C4-2B (cell line): ENCODE results near the gene FAM131B.

Experiments used
- H3K27ac ChIP-seq: fragments of 450-650 bp; 2 replicates; pipeline ENCODE4 v1.5.1; 2017
- CTCF ChIP-seq: fragments of 450-650 bp; conservative IDR thresholded peaks from 2 replicates; pipeline ENCODE4 v1.5.1; 2017; ENCODE audit warnings: mild to moderate bottlenecking
- ZFX ChIP-seq: fragments of 450-650 bp; IDR thresholded peaks from 2 replicates; pipeline ENCODE4 v1.6.1; 2017

Gene FAM131B

DNA sequence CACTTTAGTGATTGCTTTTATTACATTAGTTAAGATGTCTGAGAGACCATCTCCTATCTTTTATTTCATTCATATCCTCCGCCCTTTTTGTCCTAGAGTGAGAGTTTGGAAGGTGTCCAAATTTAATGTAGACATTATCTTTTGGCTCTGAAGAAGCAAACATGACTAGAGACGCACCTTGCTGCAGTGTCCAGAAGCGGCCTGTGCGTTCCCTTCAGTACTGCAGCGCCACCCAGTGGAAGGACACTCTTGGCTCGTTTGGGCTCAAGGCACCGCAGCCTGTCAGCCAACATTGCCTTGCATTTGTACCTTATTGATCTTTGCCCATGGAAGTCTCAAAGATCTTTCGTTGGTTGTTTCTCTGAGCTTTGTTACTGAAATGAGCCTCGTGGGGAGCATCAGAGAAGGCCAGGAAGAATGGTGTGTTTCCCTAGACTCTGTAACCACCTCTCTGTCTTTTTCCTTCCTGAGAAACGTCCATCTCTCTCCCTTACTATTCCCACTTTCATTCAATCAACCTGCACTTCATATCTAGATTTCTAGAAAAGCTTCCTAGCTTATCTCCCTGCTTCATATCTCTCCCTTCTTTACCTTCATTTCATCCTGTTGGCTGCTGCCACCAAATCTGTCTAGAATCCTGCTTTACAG lies 57.0 kb downstream of the FAM131B start:
- TF ChIP-seq CTCF (peak; percentile 99), ZFX (no peak)
- H3K27ac ChIP-seq, result no peak overlapping the region

DNA sequence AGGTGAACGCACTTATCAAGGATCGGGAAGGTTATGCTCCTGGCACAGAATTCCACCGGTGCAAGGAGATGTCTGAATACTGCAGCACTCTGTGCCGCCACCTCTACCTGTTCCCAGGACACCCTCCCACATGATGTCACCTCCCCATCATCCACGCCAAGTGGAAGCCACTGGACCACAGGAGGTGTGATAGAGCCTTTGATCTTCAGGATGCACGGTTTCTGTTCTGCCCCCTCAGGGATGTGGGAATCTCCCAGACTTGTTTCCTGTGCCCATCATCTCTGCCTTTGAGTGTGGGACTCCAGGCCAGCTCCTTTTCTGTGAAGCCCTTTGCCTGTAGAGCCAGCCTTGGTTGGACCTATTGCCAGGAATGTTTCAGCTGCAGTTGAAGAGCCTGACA lies 57.6 kb downstream of the FAM131B start:
- TF ChIP-seq CTCF, result no peak
- TF ChIP-seq ZFX, result no peak
- H3K27ac ChIP-seq, result no peak overlapping the region

GRCh38 chr7:143303733-143304132 lies 58.8 kb downstream of the FAM131B start:
- no peak for TF ChIP-seq CTCF
- TF ChIP-seq ZFX, result no peak
- no peak overlapping the region for H3K27ac ChIP-seq
